ENCODE data around the gene AKAP4.

GRCh38 chrX:50202539-50202938 is 1.7 kb upstream of the AKAP4 start:
- TF ChIP-seq CTCF (IDR thresholded peaks at IDR 0.05) = no peak
- no peak for TF ChIP-seq EZH2phosphoT487 (IDR thresholded peaks at IDR 0.05)
- TF ChIP-seq EZH2 (IDR thresholded peaks at IDR 0.05) = no peak

Measured in neural progenitor cell (in vitro differentiated cells).